Tibial nerve (tissue), 4 donors: Measurements from ENCODE around the gene ARF1. TPM values are rescaled to one million over a fixed set of nuclear protein-coding genes. Genes with fewer than 3 reads are reported as not detected.

Experiments used
- DNase-seq, 2 donors: peaks; one replicate each; pipeline ENCODE4 v3.0.0-alpha.2; 2019; ENCODE audit warnings: low spot score in 2 of 2
- H3K27ac ChIP-seq, 4 donors: fragments of 200-600 bp; sonication (generic) in 3 of 4; one replicate each; pipeline ENCODE4 v1.5.1; 2017 to 2019; ENCODE audit warnings: mild to moderate bottlenecking in 1 of 4
- H3K27me3 ChIP-seq, 2 donors: fragments of 200-600 bp; sonication (generic) in 1 of 2; one replicate each; pipeline versions ENCODE4 v1.5.1 to v1.6.0; 2017 to 2019
- H3K36me3 ChIP-seq, 3 donors: fragments of 200-600 bp; sonication (generic); one replicate each; pipeline ENCODE4 v1.5.1; 2018 to 2019
- H3K4me1 ChIP-seq, 4 donors: fragments of 200-600 bp; sonication (generic) in 3 of 4; one replicate each; pipeline ENCODE4 v1.5.1; 2017 to 2019
- H3K4me3 ChIP-seq, 4 donors: fragments of 200-600 bp; sonication (generic) in 3 of 4; one replicate each; pipeline ENCODE4 v1.5.1; 2017 to 2019; ENCODE audit warnings: mild to moderate bottlenecking in 1 of 4, moderate library complexity in 1 of 4
- H3K9me3 ChIP-seq, 4 donors: fragments of 200-600 bp; sonication (generic) in 3 of 4; one replicate each; pipeline ENCODE4 v1.5.1; 2017 to 2019
- EP300 ChIP-seq, 2 donors: sonication (generic); formaldehyde crosslinking; IDR thresholded peaks; one replicate each; pipeline ENCODE4 v1.6.1; 2017; ENCODE audit warnings: antibody characterized with exemption in 2 of 2, mild to moderate bottlenecking in 1 of 2
- POLR2A ChIP-seq, 2 donors: fragments of 450-650 bp; IDR thresholded peaks; one replicate each; pipeline ENCODE4 v1.6.1; 2017; ENCODE audit warnings: antibody characterized with exemption in 2 of 2, mild to moderate bottlenecking in 2 of 2, moderate library complexity in 2 of 2
- WGBS, 2 donors: methylation state at CpG; one replicate each; pipeline ENCODE4 v1.1.5; 2018; 5-methylcytosine and 5-hydroxymethylcytosine counted together
- total RNA-seq, 4 donors: library from RNA; depleted of rRNA; stranded (reverse); fragments of >200 nt; gene quantifications; one replicate each; pipeline ENCODE4 v1.1.0, GENCODE V29; 2016
- TF ChIP-seq, protein P1 (sequence below), 5 experiments: fragments of 200-600 bp in 3 of 5; fragments of 450-650 bp in 2 of 5; sonication (generic) in 3 of 5; IDR thresholded peaks; one replicate each; pipeline ENCODE4 v1.5.1; 2016 to 2019; ENCODE audit warnings: antibody characterized with exemption in 5 of 5, mild to moderate bottlenecking in 3 of 5, moderate library complexity in 2 of 5

ARF1 gene
- total RNA-seq, 4 donors from 2014 or later, result 251 to 311 (median 258) TPM

DNA sequence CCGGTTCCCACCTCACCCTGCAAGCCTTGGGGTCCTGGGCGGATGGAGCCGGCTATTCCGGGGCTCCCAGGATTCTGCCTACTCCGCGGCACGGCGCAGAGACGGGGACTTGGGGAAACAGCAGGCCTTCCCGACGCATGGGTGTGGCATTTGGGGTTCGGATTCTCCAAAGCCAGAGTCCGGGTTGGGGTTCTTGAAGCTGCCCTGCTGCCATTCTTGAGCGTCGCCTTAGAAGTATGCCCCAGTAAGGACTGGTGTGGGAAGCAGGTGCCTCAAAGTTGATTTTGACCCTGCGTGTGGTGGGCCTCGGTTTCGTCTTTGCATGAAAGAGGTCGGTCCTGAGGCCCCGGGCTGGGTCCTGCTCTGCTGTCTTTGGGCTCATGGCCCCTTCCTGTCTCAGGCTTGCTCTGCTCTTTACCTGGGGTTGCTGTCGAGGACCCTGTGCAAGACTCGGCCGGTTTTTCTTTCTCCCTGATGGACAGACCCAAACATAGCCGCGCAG, 58.3 kb downstream of the ARF1 start:
- TF ChIP-seq, protein P1, sequence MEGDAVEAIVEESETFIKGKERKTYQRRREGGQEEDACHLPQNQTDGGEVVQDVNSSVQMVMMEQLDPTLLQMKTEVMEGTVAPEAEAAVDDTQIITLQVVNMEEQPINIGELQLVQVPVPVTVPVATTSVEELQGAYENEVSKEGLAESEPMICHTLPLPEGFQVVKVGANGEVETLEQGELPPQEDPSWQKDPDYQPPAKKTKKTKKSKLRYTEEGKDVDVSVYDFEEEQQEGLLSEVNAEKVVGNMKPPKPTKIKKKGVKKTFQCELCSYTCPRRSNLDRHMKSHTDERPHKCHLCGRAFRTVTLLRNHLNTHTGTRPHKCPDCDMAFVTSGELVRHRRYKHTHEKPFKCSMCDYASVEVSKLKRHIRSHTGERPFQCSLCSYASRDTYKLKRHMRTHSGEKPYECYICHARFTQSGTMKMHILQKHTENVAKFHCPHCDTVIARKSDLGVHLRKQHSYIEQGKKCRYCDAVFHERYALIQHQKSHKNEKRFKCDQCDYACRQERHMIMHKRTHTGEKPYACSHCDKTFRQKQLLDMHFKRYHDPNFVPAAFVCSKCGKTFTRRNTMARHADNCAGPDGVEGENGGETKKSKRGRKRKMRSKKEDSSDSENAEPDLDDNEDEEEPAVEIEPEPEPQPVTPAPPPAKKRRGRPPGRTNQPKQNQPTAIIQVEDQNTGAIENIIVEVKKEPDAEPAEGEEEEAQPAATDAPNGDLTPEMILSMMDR (IDR thresholded peaks at IDR 0.05), result no peak
- TF ChIP-seq POLR2A (IDR thresholded peaks at IDR 0.05) (no peak), EP300 (IDR thresholded peaks at IDR 0.05) (no peak)
- Histone ChIP-seq H3K4me1 (peaks cover 0 to 52% (median 38%) of the 10 kb centered on the region in 4 donors), H3K9me3 (no peaks in the 10 kb centered on the region), H3K27me3 (no peaks in the 10 kb centered on the region), H3K36me3 (peaks cover 0 to 10% (median 0%) of the 10 kb centered on the region in 3 donors), H3K4me3 (peak overlapping the region; percentile 79 to 97 (median 86)), H3K27ac (peak overlapping the region; percentile 96 to 98 (median 97))
- DNase-seq, result peak in 1 of 2 donors; percentile 15
- 3 to 10% methylated on average over 10 to 18 of the region's 25 CpGs for WGBS, 2 donors

DNA sequence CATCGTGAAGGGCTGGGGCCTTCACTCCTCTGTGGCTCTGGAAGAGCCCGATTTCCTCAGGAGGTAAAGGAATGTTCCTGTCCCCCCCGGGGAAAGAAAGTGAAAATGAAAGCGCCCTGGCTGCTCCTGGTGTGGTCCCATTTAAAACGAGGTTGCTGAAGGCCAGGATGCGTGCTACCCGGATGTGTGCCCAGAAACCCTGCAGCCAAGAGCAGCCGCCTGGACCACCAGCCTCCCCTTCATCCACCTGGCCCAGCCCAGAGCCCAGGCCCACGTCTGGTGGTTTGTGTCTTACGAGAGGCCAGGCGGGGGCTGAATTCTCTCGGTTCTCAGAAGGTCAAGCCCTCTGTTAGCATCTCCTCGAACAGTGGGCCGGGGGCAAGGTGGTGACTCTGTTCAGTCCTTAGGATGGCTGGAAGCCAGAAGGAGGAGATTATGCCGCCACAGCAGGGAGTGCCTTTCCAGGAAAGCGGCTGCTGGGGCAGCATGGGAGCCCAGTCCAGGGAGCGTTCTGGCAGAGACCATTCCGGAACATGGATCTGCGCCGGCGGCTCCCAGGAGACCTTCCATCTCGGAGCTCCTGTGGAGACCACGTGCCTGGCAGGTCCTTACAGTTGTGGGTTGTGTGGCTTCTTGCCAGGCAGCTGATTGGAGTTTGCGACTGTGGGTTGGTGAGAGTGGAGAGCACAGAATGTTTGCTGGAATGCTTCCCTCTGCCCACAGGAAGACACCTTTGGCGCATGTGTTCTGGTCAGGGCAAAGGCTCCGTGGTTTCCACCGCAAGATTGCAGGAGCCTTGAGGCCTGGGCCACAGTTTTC, 58.9 kb downstream of the ARF1 start:
- peak; percentile 68 to 74 for DNase-seq
- peaks cover 0 to 52% (median 38%) of the 10 kb centered on the region in 4 donors for H3K4me1 ChIP-seq
- WGBS, 2 donors, result 25 to 33% methylated on average over 22 to 27 of the region's 27 CpGs

DNA sequence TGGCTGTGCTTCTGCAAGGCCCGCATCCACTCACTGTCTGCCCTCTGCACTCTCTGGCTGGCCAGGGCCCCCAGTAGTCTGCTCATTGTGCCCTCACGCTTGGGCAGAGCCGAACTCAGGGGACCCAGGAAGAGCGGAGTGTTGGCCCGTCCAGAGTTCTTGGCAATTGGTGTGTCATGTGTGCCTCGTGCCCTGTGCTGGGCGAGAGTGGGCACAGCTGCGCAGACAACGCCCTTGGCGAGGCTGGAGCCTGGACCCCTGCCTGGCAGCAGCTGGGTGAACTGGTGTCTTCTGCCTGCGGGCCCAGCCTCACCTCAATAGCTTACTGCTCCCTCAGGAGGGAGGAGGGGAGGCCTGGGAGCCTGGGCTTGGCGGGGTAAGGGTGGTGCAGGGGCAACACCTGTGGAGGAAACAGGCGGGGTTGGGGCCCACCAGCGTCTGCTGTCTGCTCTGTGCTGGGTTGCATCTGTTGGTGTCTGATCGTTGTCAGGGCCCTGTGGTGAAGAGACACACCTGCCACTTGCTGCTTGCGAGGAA, 59.7 kb downstream of the ARF1 start:
- Histone ChIP-seq H3K27ac (peak overlapping the region; percentile 96 to 98 (median 97)), H3K4me3 (peak overlapping the region in 3 of 4 donors; percentile 79 to 86 (median 86)), H3K36me3 (peaks cover 0 to 24% (median 0%) of the 10 kb centered on the region in 3 donors), H3K9me3 (no peaks in the 10 kb centered on the region), H3K27me3 (no peaks in the 10 kb centered on the region), H3K4me1 (peaks cover 0 to 60% (median 38%) of the 10 kb centered on the region in 4 donors)
- WGBS, 2 donors, result 77 to 90% methylated on average over 11 to 12 of the region's 16 CpGs
- TF ChIP-seq POLR2A (IDR thresholded peaks at IDR 0.05) (no peak), EP300 (IDR thresholded peaks at IDR 0.05) (no peak)
- TF ChIP-seq, protein P1 (IDR thresholded peaks at IDR 0.05), result no peak
- DNase-seq, result peak in 1 of 2 donors; percentile 13

More for the DNA sequence above, 58.9 kb downstream of the ARF1 start:
- Histone ChIP-seq H3K27ac (peak overlapping the region; percentile 96 to 98 (median 97)), H3K36me3 (peaks cover 0 to 16% (median 0%) of the 10 kb centered on the region in 3 donors), H3K9me3 (no peaks in the 10 kb centered on the region), H3K27me3 (no peaks in the 10 kb centered on the region), H3K4me3 (peak overlapping the region; percentile 79 to 97 (median 86))
- TF ChIP-seq EP300 (IDR thresholded peaks at IDR 0.05), result peak; percentile 50 to 83
- TF ChIP-seq, protein P1 (IDR thresholded peaks at IDR 0.05), result no peak

DNA sequence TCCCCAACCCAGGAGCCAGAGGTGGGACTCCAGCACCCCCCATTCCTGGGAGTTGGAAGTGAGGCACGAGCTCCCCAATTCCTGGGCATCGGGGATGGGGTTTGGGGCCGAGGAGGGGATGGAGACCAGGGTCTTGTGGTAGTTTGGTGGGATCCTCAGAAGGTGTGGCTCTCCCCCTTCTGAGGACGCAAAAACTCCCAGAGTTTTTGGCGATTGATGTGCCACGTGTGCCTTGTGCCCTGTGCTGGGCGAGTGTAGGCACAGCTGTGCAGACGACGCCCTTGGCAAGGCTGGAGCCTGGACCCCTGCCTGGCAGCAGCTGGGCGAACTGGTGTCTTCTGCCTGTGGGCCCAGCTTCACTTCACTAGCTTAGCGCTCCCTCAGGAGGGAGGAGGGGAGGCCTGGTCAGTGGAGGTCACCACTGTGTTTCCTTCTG, 60.2 kb downstream of the ARF1 start:
- peak in 1 of 2 donors; percentile 12 for DNase-seq
- H3K9me3 ChIP-seq, result no peaks in the 10 kb centered on the region
- peak overlapping the region in 1 of 4 donors; percentile 79 for H3K4me3 ChIP-seq
- TF ChIP-seq, protein P1 (IDR thresholded peaks at IDR 0.05), result no peak
- TF ChIP-seq POLR2A (IDR thresholded peaks at IDR 0.05), result no peak
- no peak for TF ChIP-seq EP300 (IDR thresholded peaks at IDR 0.05)
- peak overlapping the region; percentile 96 to 98 (median 97) for H3K27ac ChIP-seq
- WGBS, 2 donors, result 69 to 76% methylated on average over 11 of the region's 11 CpGs
- peaks cover 0 to 62% (median 38%) of the 10 kb centered on the region in 4 donors for H3K4me1 ChIP-seq
- no peaks in the 10 kb centered on the region for H3K27me3 ChIP-seq
- H3K36me3 ChIP-seq, result peaks cover 0 to 29% (median 5%) of the 10 kb centered on the region in 3 donors
